ENCODE results near the gene MKRN1. TPM values are rescaled to one million over a fixed set of nuclear protein-coding genes. Genes with fewer than 3 reads are reported as not detected.
"Not testable (repeated sequence)": the region's sequence is repeated elsewhere in the genome, so short reads cannot be mapped to it uniquely, and the experiment has no call there.

Gene MKRN1
- total and polyA plus RNA-seq, 7 donors, result 27.0 to 82.0 (median 59.1) TPM

GRCh38 chr7:140517546-140518369, 38.5 kb upstream of the MKRN1 start:
- peaks cover 0 to 4% of the 10 kb centered on the region in 2 donors for H3K36me3 ChIP-seq (ENCODE audit: insufficient read depth in 1 of 2, low read depth in 1 of 2)
- peak overlapping the region; percentile 36 for H3K27ac ChIP-seq
- no peaks in the 10 kb centered on the region for H3K9me3 ChIP-seq
- peak; percentile 89 for TF ChIP-seq CTCF (IDR thresholded peaks at IDR 0.05)
- H3K4me3 ChIP-seq, result no peak overlapping the region
- no peaks in the 10 kb centered on the region for H3K4me1 ChIP-seq
- WGBS, 3 donors, result 52 to 60% (median 54%) methylated on average over 31 of the region's 31 CpGs
- H3K27me3 ChIP-seq (ENCODE audit: insufficient read depth in 3 of 3, low read length in 2 of 3), result no peaks in the 10 kb centered on the region
- intact Hi-C loops (cut with DNase I), result loop anchor here (2.0 to 5.0 kb wide), 4 partner anchors 40 to 495 kb away; partner anchors contain the start of genes MKRN1 (in 1 of the 2) and MRPS33 (in 1 of the 2)
- DNase-seq, result peak; percentile 89 to 93
- peak; percentile 94 to 97 (median 96) for ATAC-seq

GRCh38 chr7:140512317-140513000, 33.2 kb upstream of the MKRN1 start:
- DNase-seq (no peak), ATAC-seq (peak in 1 of 4 donors; percentile 40)
- no peak overlapping the region for H3K27ac ChIP-seq
- H3K4me3 ChIP-seq, result no peak overlapping the region
- intact Hi-C loops (cut with DNase I), result no loop called here
- no peaks in the 10 kb centered on the region for H3K36me3 ChIP-seq (ENCODE audit: insufficient read depth in 1 of 2, low read depth in 1 of 2)
- WGBS, 3 donors, result 31 to 38% (median 32%) methylated on average over 9 of the region's 9 CpGs
- TF ChIP-seq CTCF (IDR thresholded peaks at IDR 0.05), result no peak
- H3K9me3 ChIP-seq, result no peaks in the 10 kb centered on the region
- H3K4me1 ChIP-seq, result peaks cover 8% of the 10 kb centered on the region
- H3K27me3 ChIP-seq (ENCODE audit: insufficient read depth in 3 of 3, low read length in 2 of 3), result no peaks in the 10 kb centered on the region

GRCh38 chr7:140509789-140510188, 30.5 kb upstream of the MKRN1 start:
- Histone ChIP-seq H3K4me3 (no peak overlapping the region), H3K9me3 (no peaks in the 10 kb centered on the region), H3K4me1 (peaks cover 19% of the 10 kb centered on the region), H3K36me3 (ENCODE audit: insufficient read depth in 1 of 2, low read depth in 1 of 2) (no peaks in the 10 kb centered on the region), H3K27me3 (ENCODE audit: insufficient read depth in 3 of 3, low read length in 2 of 3) (no peaks in the 10 kb centered on the region), H3K27ac (no peak overlapping the region)
- TF ChIP-seq CTCF (IDR thresholded peaks at IDR 0.05), result no peak
- no peak for DNase-seq
- WGBS, 3 donors, result 57 to 69% (median 61%) methylated on average over 5 of the region's 5 CpGs
- no peak for ATAC-seq
- intact Hi-C loops (cut with DNase I), result no loop called here

GRCh38 chr7:140507556-140507955, 28.3 kb upstream of the MKRN1 start:
- intact Hi-C loops (cut with DNase I); H3K36me3 ChIP-seq (ENCODE audit: insufficient read depth in 1 of 2, low read depth in 1 of 2); H3K27me3 ChIP-seq (ENCODE audit: insufficient read depth in 3 of 3, low read length in 2 of 3); H3K9me3 ChIP-seq; H3K4me3 ChIP-seq: not testable (repeated sequence)
- ATAC-seq (peak in 2 of 4 donors; percentile 18 to 51), DNase-seq (peak in 1 of 2 donors; percentile 18)
- 68 to 79% (median 77%) methylated on average over 6 of the region's 6 CpGs for WGBS, 3 donors
- H3K4me1 ChIP-seq, result peaks cover 19% of the 10 kb centered on the region
- H3K27ac ChIP-seq, result peak overlapping the region; percentile 93

- H3K27me3 ChIP-seq (ENCODE audit: insufficient read depth in 3 of 3, low read length in 2 of 3), result no peaks in the 10 kb centered on the region
- DNase-seq (peak; percentile 23 to 77), ATAC-seq (peak; percentile 97 to 99 (median 98))
- peaks cover 19% of the 10 kb centered on the region for H3K4me1 ChIP-seq
- 14 to 25% (median 19%) methylated on average over 5 of the region's 5 CpGs for WGBS, 3 donors
- peak; percentile 33 for TF ChIP-seq CTCF (IDR thresholded peaks at IDR 0.05)
- peak overlapping the region; percentile 93 for H3K27ac ChIP-seq
- intact Hi-C loops (cut with DNase I), result no loop called here
- H3K4me3 ChIP-seq, result no peak overlapping the region
- no peaks in the 10 kb centered on the region for H3K36me3 ChIP-seq (ENCODE audit: insufficient read depth in 1 of 2, low read depth in 1 of 2)
- H3K9me3 ChIP-seq, result no peaks in the 10 kb centered on the region
These were observed 27.6 kb upstream of the MKRN1 start for GRCh38 chr7:140506788-140507464.

All from psoas muscle (tissue), 8 donors.